GM12875 (cell line): ENCODE data around the gene NUDT13.

Source experiments
- H3K4me3 ChIP-seq: one replicate; pipeline ENCODE4 v1.5.1; 2011; ENCODE audit warnings: low read depth, low read length, control low read depth
- TF ChIP-seq, protein P1 (sequence below): IDR thresholded peaks from 2 replicates; pipeline ENCODE4 v1.5.1; 2011; ENCODE audit warnings: low read depth, mild to moderate bottlenecking, control low read depth, inconsistent platforms, low read length, moderate library complexity, borderline replicate concordance; ENCODE audit not compliant: insufficient read depth

Gene NUDT13

DNA sequence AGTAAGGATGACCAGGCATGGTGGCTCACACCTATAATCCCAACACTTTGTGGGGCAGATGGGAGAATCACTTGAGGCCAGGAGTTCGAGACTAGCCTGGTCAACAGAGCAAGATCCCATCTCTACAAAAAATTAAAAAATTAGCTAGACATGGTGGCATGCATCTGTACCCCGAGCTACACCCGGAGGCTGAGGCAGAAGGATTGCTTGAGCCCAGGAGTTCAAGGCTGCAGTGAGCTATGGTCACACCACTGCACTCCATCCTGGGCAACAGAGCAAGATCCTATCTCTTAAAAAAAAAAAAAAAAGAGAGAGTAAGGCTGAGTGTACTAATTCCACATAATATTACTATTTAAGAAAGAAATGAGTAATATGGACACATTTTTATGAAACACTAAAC, 17.4 kb upstream of the NUDT13 start:
- H3K4me3 ChIP-seq, result no peak overlapping the region
- TF ChIP-seq, protein P1, sequence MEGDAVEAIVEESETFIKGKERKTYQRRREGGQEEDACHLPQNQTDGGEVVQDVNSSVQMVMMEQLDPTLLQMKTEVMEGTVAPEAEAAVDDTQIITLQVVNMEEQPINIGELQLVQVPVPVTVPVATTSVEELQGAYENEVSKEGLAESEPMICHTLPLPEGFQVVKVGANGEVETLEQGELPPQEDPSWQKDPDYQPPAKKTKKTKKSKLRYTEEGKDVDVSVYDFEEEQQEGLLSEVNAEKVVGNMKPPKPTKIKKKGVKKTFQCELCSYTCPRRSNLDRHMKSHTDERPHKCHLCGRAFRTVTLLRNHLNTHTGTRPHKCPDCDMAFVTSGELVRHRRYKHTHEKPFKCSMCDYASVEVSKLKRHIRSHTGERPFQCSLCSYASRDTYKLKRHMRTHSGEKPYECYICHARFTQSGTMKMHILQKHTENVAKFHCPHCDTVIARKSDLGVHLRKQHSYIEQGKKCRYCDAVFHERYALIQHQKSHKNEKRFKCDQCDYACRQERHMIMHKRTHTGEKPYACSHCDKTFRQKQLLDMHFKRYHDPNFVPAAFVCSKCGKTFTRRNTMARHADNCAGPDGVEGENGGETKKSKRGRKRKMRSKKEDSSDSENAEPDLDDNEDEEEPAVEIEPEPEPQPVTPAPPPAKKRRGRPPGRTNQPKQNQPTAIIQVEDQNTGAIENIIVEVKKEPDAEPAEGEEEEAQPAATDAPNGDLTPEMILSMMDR, result no peak

DNA sequence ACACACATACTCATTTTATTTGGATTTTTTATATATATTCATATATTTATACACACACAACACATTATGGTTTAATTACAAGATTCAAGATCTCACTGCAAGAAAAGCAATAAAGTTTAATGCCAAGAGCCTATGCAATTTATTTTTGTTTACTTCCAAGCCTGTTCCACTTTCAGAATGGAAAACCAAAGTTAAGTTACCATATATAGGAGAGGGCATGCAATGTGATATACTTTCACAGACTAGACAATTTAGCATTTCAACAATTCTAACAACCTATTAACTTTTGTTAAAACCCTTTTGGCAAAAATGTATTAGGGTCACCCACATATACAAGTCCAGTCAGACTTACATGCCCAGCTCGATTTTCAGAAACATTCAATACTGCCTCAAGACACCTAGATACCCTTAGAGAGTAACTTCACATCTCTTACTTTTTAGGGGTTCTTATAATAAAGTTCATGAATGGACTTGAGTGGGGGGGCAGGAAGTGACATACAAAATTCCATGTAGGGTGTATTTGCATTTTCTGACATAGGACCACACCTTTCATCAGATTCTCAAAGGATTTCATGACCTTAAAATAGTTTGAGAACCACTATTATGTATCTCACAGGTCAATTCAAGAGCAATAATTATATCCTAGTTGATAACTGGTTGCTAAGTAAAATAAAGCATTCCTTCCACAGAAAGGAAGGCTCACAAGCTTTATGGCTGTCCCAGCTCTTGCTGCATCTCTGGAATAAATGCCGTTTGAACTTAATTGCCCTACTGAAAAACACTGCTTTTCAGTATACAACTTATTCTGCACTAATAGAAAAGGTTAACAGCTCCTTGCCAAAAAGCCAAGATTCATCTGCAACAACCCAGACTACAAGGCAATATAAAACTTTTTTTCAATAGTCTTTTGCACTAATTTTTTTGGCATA, 16.1 kb upstream of the NUDT13 start:
- TF ChIP-seq, protein P1, result no peak
- peak overlapping the region; percentile 22 for H3K4me3 ChIP-seq

- H3K4me3 ChIP-seq, result peak overlapping the region; percentile 92
These were observed 15.2 kb upstream of the NUDT13 start for GRCh38 chr10:73094986-73095480.

GRCh38 chr10:73095481-73096021, 14.7 kb upstream of the NUDT13 start:
- TF ChIP-seq, protein P1, result no peak
- peak overlapping the region; percentile 92 for H3K4me3 ChIP-seq

More at GRCh38 chr10:73094986-73095480, 15.2 kb upstream of the NUDT13 start:
- TF ChIP-seq, protein P1, result no peak

- H3K4me3 ChIP-seq, result peak overlapping the region; percentile 92
These were observed 14.2 kb upstream of the NUDT13 start for GRCh38 chr10:73096041-73096448.

GRCh38 chr10:73096449-73097304, 13.6 kb upstream of the NUDT13 start, which contains the start of gene P4HA1:
TSS of gene P4HA1 (minus strand) at chr10:73096866. CDS start at chr10:73074883, 21,983 bp downstream.
- peak within 1 kb of the TSS; percentile 92 for H3K4me3 ChIP-seq
- TF ChIP-seq, protein P1, result peak; percentile 82

More at GRCh38 chr10:73096041-73096448, 14.2 kb upstream of the NUDT13 start:
- TF ChIP-seq, protein P1, result no peak
